Neuronal stem cell (in vitro differentiated cells): Measurements from ENCODE around the gene E2F3.

Source experiments
- DNase-seq: peaks from one replicate; pipeline ENCODE4 v3.0.0-alpha.2; 2013; ENCODE audit warnings: low spot score
- H2AFZ ChIP-seq: one replicate; pipeline ENCODE4 v1.6.1; 2013; ENCODE audit warnings: mild to moderate bottlenecking, low read length, inconsistent platforms
- H2AK5ac ChIP-seq: 2 replicates; pipeline ENCODE4 v1.6.1; 2013; ENCODE audit warnings: low read depth, mild to moderate bottlenecking, inconsistent platforms, low read length, moderate library complexity, mixed read lengths
- H2BK120ac ChIP-seq: 2 replicates; pipeline ENCODE4 v1.6.1; 2013; ENCODE audit warnings: low read depth, mild to moderate bottlenecking, inconsistent platforms, low read length, moderate library complexity, mixed read lengths
- H2BK12ac ChIP-seq: one replicate; pipeline ENCODE4 v1.6.1; 2013; ENCODE audit warnings: low read length, inconsistent platforms
- H2BK15ac ChIP-seq: 2 replicates; pipeline ENCODE4 v1.6.1; 2013; ENCODE audit warnings: mild to moderate bottlenecking, low read length, inconsistent platforms, mixed read lengths
- H2BK5ac ChIP-seq: one replicate; pipeline ENCODE4 v1.6.1; 2013; ENCODE audit warnings: inconsistent platforms, mild to moderate bottlenecking, low read length, moderate library complexity
- H3K14ac ChIP-seq: one replicate; pipeline ENCODE4 v1.6.1; 2013; ENCODE audit warnings: low read length, inconsistent platforms
- H3K18ac ChIP-seq: 2 replicates; pipeline ENCODE4 v1.6.1; 2013; ENCODE audit warnings: low read length, inconsistent platforms
- H3K23ac ChIP-seq: 2 replicates; pipeline ENCODE4 v1.6.1; 2013; ENCODE audit warnings: low read depth, mild to moderate bottlenecking, mixed read lengths, low read length, inconsistent platforms; ENCODE audit not compliant: poor library complexity
- H3K27ac ChIP-seq: replicated peaks from 3 replicates; pipeline ENCODE4 v1.5.1; 2013; ENCODE audit warnings: low read length, inconsistent platforms
- H3K27me3 ChIP-seq, 3 experiments: 2 replicates each; pipeline ENCODE4 v1.6.1; 2013; ENCODE audit warnings: low read length in 3 of 3, mild to moderate bottlenecking in 2 of 3, inconsistent platforms in 1 of 3, low read depth in 1 of 3, mixed read lengths in 1 of 3, moderate library complexity in 1 of 3; ENCODE audit not compliant: control insufficient read depth in 3 of 3, insufficient read depth in 3 of 3
- H3K36me3 ChIP-seq, 2 donors: replicated peaks in 1 of 2; 2 replicates each; pipeline ENCODE4 v1.6.1; 2013; ENCODE audit warnings: low read length in 2 of 2; ENCODE audit not compliant: control insufficient read depth in 2 of 2, insufficient read depth in 2 of 2
- H3K4ac ChIP-seq: 2 replicates; pipeline ENCODE4 v1.6.1; 2013; ENCODE audit warnings: inconsistent platforms, mild to moderate bottlenecking, low read length, moderate library complexity
- H3K4me1 ChIP-seq, 2 donors: 1 replicate in 1 of 2; 2 replicates in 1 of 2; pipeline ENCODE4 v1.6.1; 2013; ENCODE audit warnings: low read length in 2 of 2, low read depth in 1 of 2; ENCODE audit not compliant: control insufficient read depth in 2 of 2, insufficient read depth in 1 of 2
- H3K4me2 ChIP-seq: one replicate; pipeline ENCODE4 v1.6.1; 2013; ENCODE audit warnings: mild to moderate bottlenecking, low read length, inconsistent platforms; ENCODE audit not compliant: insufficient read depth, poor library complexity, severe bottlenecking
- H3K4me3 ChIP-seq, 2 donors: 2 replicates each; pipeline ENCODE4 v1.5.1; 2013; ENCODE audit warnings: low read length in 2 of 2, mild to moderate bottlenecking in 2 of 2, inconsistent platforms in 1 of 2, moderate library complexity in 1 of 2
- H3K79me1 ChIP-seq: one replicate; pipeline ENCODE4 v1.6.1; 2013; ENCODE audit warnings: low read depth, mild to moderate bottlenecking, inconsistent platforms, low read length, moderate library complexity
- H3K9ac ChIP-seq: one replicate; pipeline ENCODE4 v1.6.1; 2013; ENCODE audit warnings: mild to moderate bottlenecking, low read depth, low read length, inconsistent platforms; ENCODE audit not compliant: poor library complexity
- H3K9me3 ChIP-seq, 2 donors: replicated peaks in 1 of 2; 2 replicates each; pipeline versions ENCODE3 to v1.6.1; 2013; ENCODE audit warnings: low read length in 2 of 2, mild to moderate bottlenecking in 2 of 2, inconsistent platforms in 1 of 2, low read depth in 1 of 2, mixed read lengths in 1 of 2, moderate library complexity in 1 of 2; ENCODE audit not compliant: control insufficient read depth in 2 of 2, insufficient read depth in 1 of 2
- H4K8ac ChIP-seq: one replicate; pipeline ENCODE4 v1.6.1; 2013; ENCODE audit warnings: low read depth, mild to moderate bottlenecking, inconsistent platforms, low read length, moderate library complexity
- H4K91ac ChIP-seq: one replicate; pipeline ENCODE4 v1.6.1; 2013; ENCODE audit warnings: low read length, low read depth, mild to moderate bottlenecking, inconsistent platforms; ENCODE audit not compliant: poor library complexity
- WGBS, 2 donors: extraction: QIAGEN DNeasy Blood & Tissue Kit; methylation state at CpG; one replicate each; pipeline ENCODE4 v1.1.7; 2013; ENCODE audit warnings: missing lambda C conversion rate in 2 of 2, mixed read lengths in 1 of 2; ENCODE audit not compliant: insufficient read length in 2 of 2, insufficient replicate concordance in 1 of 2; ENCODE audit errors: extremely low coverage in 2 of 2; 5-methylcytosine and 5-hydroxymethylcytosine counted together

The E2F3 gene

DNA sequence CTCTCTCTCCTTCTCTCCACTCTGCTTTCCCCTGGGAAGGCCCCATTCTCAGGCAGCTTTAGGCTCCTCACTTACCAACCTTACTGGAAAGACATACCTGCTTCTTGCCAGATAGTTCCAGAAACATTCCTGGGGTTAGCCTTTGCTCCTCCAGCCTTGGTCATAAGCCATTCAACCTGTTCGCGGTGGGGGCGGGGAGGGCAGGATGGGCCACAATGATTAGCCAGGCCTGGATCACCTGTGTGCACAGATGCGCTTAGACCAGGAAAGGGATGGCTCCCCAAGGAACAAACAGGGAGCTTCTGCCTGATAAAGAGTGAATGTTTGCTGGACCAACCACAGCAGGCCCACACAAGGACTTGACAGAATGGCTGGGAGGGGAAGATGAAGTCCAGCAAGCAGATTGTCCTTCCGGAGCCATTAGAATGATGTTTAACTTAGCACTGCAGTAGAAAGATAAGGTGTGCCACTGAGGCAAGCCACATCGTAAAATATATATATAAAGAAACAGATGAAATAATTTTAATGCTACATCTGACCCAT, 74.9 kb downstream of the E2F3 start:
- no CpG with 5 or more reads among the region's 6 CpGs for WGBS, 2 donors
- no peak overlapping the region for H3K27ac ChIP-seq

DNA sequence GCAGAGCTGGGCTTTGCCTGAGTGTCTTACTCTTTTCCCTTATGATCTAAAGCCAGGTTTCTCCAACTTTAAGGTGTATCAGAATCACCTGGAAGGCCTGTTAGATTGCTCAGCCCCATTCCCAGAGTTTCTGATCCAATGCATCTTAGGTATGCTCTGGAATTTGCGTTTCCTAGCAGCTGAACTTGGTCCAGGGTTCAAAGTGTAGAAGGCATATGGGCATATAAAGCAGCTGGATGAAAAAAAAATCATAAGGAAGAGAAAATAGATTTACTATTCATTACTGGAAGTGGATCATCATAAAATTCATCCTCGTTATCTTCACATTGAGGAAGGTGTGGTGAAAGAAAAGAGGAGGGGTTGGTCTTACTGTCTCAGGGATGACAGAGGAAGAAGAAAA, 75.8 kb downstream of the E2F3 start:
- H3K36me3 ChIP-seq, result peaks cover 2 to 75% of the 10 kb centered on the region in 2 donors
- no peak overlapping the region for H2AK5ac ChIP-seq

More for the DNA sequence above, 74.9 kb downstream of the E2F3 start:
- Histone ChIP-seq H3K79me1 (peaks cover 2% of the 10 kb centered on the region), H2AK5ac (no peak overlapping the region), H3K14ac (no peak overlapping the region), H3K18ac (no peak overlapping the region), H3K27me3 (no peaks in the 10 kb centered on the region), H3K4me2 (no peak overlapping the region), H2BK120ac (no peak overlapping the region), H2BK12ac (no peak overlapping the region), H3K4ac (no peak overlapping the region), H2BK5ac (no peak overlapping the region), H3K4me3 (no peak overlapping the region), H3K4me1 (peaks cover 3 to 4% of the 10 kb centered on the region in 2 donors), H3K36me3 (peaks cover 2 to 66% of the 10 kb centered on the region in 2 donors), H4K91ac (no peak overlapping the region), H2AFZ (no peak overlapping the region), H3K23ac (no peak overlapping the region), H2BK15ac (no peak overlapping the region), H3K9ac (no peak overlapping the region), H4K8ac (no peak overlapping the region), H3K9me3 (peaks cover 0 to 2% of the 10 kb centered on the region in 2 donors)
- no peak for DNase-seq

GRCh38 chr6:20479060-20479459, 77.4 kb downstream of the E2F3 start:
- Histone ChIP-seq H3K27me3 (no peaks in the 10 kb centered on the region), H3K9me3 (peaks cover 0 to 2% of the 10 kb centered on the region in 2 donors), H2BK15ac (no peak overlapping the region), H4K91ac (no peak overlapping the region), H3K4ac (no peak overlapping the region), H3K79me1 (peaks cover 2% of the 10 kb centered on the region), H3K18ac (no peak overlapping the region), H2BK12ac (no peak overlapping the region), H3K9ac (no peak overlapping the region), H2AK5ac (no peak overlapping the region), H3K4me1 (peaks cover 5 to 14% of the 10 kb centered on the region in 2 donors), H4K8ac (no peak overlapping the region), H3K23ac (no peak overlapping the region), H3K4me2 (no peak overlapping the region), H2AFZ (no peak overlapping the region), H3K14ac (no peak overlapping the region), H2BK120ac (no peak overlapping the region), H2BK5ac (no peak overlapping the region), H3K4me3 (no peak overlapping the region), H3K36me3 (peaks cover 2 to 90% of the 10 kb centered on the region in 2 donors), H3K27ac (no peak overlapping the region)
- no CpG with 5 or more reads among the region's 5 CpGs for WGBS, 2 donors
- no peak for DNase-seq

More for the DNA sequence above, 75.8 kb downstream of the E2F3 start:
- Histone ChIP-seq H4K8ac (no peak overlapping the region), H3K27ac (no peak overlapping the region), H3K23ac (no peak overlapping the region), H3K4me3 (no peak overlapping the region), H2BK120ac (no peak overlapping the region), H3K18ac (no peak overlapping the region), H3K4me2 (no peak overlapping the region), H2BK5ac (no peak overlapping the region), H3K79me1 (peaks cover 2% of the 10 kb centered on the region), H2BK12ac (no peak overlapping the region), H2BK15ac (no peak overlapping the region), H3K9me3 (peaks cover 0 to 2% of the 10 kb centered on the region in 2 donors), H2AFZ (no peak overlapping the region), H3K14ac (no peak overlapping the region), H3K27me3 (no peaks in the 10 kb centered on the region), H3K4me1 (peaks cover 0 to 6% of the 10 kb centered on the region in 2 donors), H3K9ac (no peak overlapping the region), H4K91ac (no peak overlapping the region), H3K4ac (no peak overlapping the region)
- DNase-seq, result no peak
- WGBS, 2 donors, result no CpG with 5 or more reads among the region's 2 CpGs

- DNase-seq, result no peak
- Histone ChIP-seq H3K14ac (no peak overlapping the region), H3K4me3 (no peak overlapping the region), H3K27me3 (no peaks in the 10 kb centered on the region), H2BK12ac (no peak overlapping the region), H2AK5ac (no peak overlapping the region), H2BK5ac (no peak overlapping the region), H2BK15ac (no peak overlapping the region), H3K79me1 (peaks cover 2% of the 10 kb centered on the region), H3K4me1 (peaks cover 6 to 15% of the 10 kb centered on the region in 2 donors), H2AFZ (no peak overlapping the region), H3K4ac (no peak overlapping the region), H3K9ac (peak overlapping the region; percentile 33), H3K36me3 (peaks cover 2 to 90% of the 10 kb centered on the region in 2 donors), H4K8ac (no peak overlapping the region), H3K27ac (no peak overlapping the region), H3K4me2 (no peak overlapping the region), H3K9me3 (peaks cover 0 to 2% of the 10 kb centered on the region in 2 donors), H3K18ac (peak overlapping the region; percentile 9), H4K91ac (no peak overlapping the region), H3K23ac (no peak overlapping the region), H2BK120ac (no peak overlapping the region)
- no CpG with 5 or more reads among the region's 9 CpGs for WGBS, 2 donors
Observed at GRCh38 chr6:20479526-20479925, 77.8 kb downstream of the E2F3 start.
